Heart left ventricle (tissue), 16 donors: ENCODE measurements around the gene NUP62. TPM values are rescaled to one million over a fixed set of nuclear protein-coding genes. Genes with fewer than 3 reads are reported as not detected.

Source experiments
- ATAC-seq, 4 donors: fragments of 200-7000 bp; cut with Tn5 transposase; one replicate each; pipeline ENCODE4 v1.9.1; 2020 to 2022; ENCODE audit warnings: moderate library complexity in 4 of 4, mild to moderate bottlenecking in 3 of 4, moderate number of reproducible peaks in 1 of 4
- DNase-seq, 5 donors: peaks; one replicate each; pipeline ENCODE4 v3.0.0-alpha.2; 2020
- H3K27ac ChIP-seq, 12 donors: fragments of 200-600 bp; sonication (generic) in 4 of 12; one replicate each; pipeline versions ENCODE4 v1.5.0 to v1.8.0; 2016 to 2022; ENCODE audit warnings: mild to moderate bottlenecking in 2 of 12
- H3K27me3 ChIP-seq, 9 donors: fragments of 200-600 bp; sonication (generic) in 2 of 9; one replicate each; pipeline versions ENCODE4 v1.5.1 to v1.8.0; 2016 to 2022; ENCODE audit warnings: mild to moderate bottlenecking in 3 of 9
- H3K36me3 ChIP-seq, 9 donors: fragments of 200-600 bp; sonication (generic) in 2 of 9; one replicate each; pipeline versions ENCODE4 v1.5.0 to v1.8.0; 2018 to 2022; ENCODE audit warnings: mild to moderate bottlenecking in 2 of 9
- H3K4me1 ChIP-seq, 12 donors: fragments of 200-600 bp; sonication (generic) in 4 of 12; one replicate each; pipeline versions ENCODE4 v1.5.0 to v1.8.0; 2016 to 2022; ENCODE audit warnings: mild to moderate bottlenecking in 3 of 12
- H3K4me3 ChIP-seq, 12 donors: fragments of 200-600 bp; sonication (generic) in 4 of 12; one replicate each; pipeline versions ENCODE4 v1.5.0 to v1.8.0; 2017 to 2022; ENCODE audit warnings: mild to moderate bottlenecking in 9 of 12, moderate library complexity in 4 of 12
- H3K9me3 ChIP-seq, 12 donors: fragments of 200-600 bp; sonication (generic) in 4 of 12; one replicate each; pipeline versions ENCODE4 v1.5.0 to v1.8.0; 2016 to 2022; ENCODE audit warnings: mild to moderate bottlenecking in 1 of 12
- POLR2A ChIP-seq, 2 donors: fragments of 450-650 bp; IDR thresholded peaks; one replicate each; pipeline ENCODE4 v1.6.1; 2017; ENCODE audit warnings: antibody characterized with exemption in 2 of 2, mild to moderate bottlenecking in 2 of 2, moderate library complexity in 2 of 2
- WGBS, 4 donors: extraction: QIAGEN DNeasy Blood & Tissue Kit in 2 of 4; methylation state at CpG; one replicate each; pipeline versions ENCODE4 v1.1.5 to v1.1.7; 2013 to 2018; 5-methylcytosine and 5-hydroxymethylcytosine counted together
- intact Hi-C, 10 donors: fragments of 100-400 bp; cut with DNase I; formaldehyde crosslinking; loops; one replicate each; pipeline versions ENCODE4 v1.11.1 to v1.14.2; 2022
- polyA plus RNA-seq, 2 donors: library from polyadenylated mRNA; stranded (reverse); fragments of 200-250 nt; gene quantifications; one replicate each; pipeline ENCODE4 v1.2.3, GENCODE V29; 2013
- total RNA-seq, 9 donors: library from RNA; depleted of rRNA in 2 of 9; stranded (reverse); fragments of >200 nt in 2 of 9; fragmentation: NEBNext Ultra II Directional in 3 of 9; extraction: Animal tissue kit (Norgen Biotek cat#: 25700) in 3 of 9; gene quantifications; one replicate each; pipeline versions ENCODE4 v1.1.0 to v1.2.4, GENCODE V29; 2016 to 2023
- TF ChIP-seq, protein P1 (sequence below), 12 donors: fragments of 200-600 bp; sonication (generic) in 4 of 12; IDR thresholded peaks; one replicate each; pipeline versions ENCODE4 v1.5.0 to v1.8.0; 2018 to 2022; ENCODE audit warnings: antibody characterized with exemption in 12 of 12, mild to moderate bottlenecking in 5 of 12
- donor health status: ischemic (EF 13 %, LVEDD 7.1; RV severe dilation, severe dysfunction).
- donor health status: healthy with polysubstance abuse.
- donor health status: DM: no; HTN: yes; CAD: no.
- donor health status: DM: no; HTN: no; CAD: no.
- donor health status: ischemic (EF 25% LVEDD 6.9; RV normal size, moderate dysfunction).
- donor health status: ischemic (EF 25% LVEDD 5.7; RV mildly dilated, moderate dysfunction).
- donor health status: healthy.
- donor health status: DM: yes; HTN: yes; CAD: no.
- donor health status: ischemic (EF 35%, LVEDD 5.7; RV mildly dilated, moderate dysfunction).
- donor health status: nonischemic (EF 11% LVEDD 7.7; RV severe dilation, severe dysfunction).
- donor health status: DM: yes; HTN: yes; CAD: no.
- donor health status: PGD.
- donor health status: ischemic (EF 29% LVEDD 5.4; RV normal size, mild dysfunction).
- donor health status: nonischemic (EF 23%, LVEDD 6.1; RV moderate dilation, normal function).

Gene NUP62
- total and polyA plus RNA-seq, 11 donors: 14.0 to 61.9 (median 33.0) TPM

DNA sequence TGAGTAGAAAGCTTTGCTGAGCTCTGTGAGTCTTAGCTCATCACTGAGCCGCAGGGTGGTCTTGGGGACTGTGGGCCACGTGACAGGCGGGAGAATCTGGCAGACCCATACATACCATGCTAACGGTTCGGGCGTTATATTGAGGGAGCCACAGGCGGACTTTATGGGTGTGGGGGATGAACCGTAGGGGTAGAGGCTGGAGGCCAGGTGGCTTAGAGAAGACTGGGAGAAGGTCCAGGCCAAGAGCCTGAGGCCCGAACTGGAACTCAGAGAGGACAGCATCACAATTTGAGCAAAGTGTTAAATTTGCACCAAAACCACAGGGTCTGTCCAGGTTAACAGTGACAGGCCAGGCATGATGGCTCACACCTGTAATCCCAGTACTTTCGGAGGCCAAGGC lies 15.6 kb downstream of the NUP62 start:
- intact Hi-C loops: no loop called here
- 87 to 93% (median 92%) methylated on average over 10 of the region's 10 CpGs for WGBS, 4 donors
- Histone ChIP-seq H3K27me3 (no peaks in the 10 kb centered on the region), H3K27ac (no peak overlapping the region), H3K4me3 (no peak overlapping the region), H3K36me3 (peaks cover 0 to 73% (median 36%) of the 10 kb centered on the region in 9 donors), H3K9me3 (no peaks in the 10 kb centered on the region), H3K4me1 (peaks cover 0 to 52% (median 4%) of the 10 kb centered on the region in 12 donors)
- DNase-seq (no peak), ATAC-seq (no peak)
- TF ChIP-seq POLR2A (IDR thresholded peaks at IDR 0.05): no peak
- TF ChIP-seq, protein P1, sequence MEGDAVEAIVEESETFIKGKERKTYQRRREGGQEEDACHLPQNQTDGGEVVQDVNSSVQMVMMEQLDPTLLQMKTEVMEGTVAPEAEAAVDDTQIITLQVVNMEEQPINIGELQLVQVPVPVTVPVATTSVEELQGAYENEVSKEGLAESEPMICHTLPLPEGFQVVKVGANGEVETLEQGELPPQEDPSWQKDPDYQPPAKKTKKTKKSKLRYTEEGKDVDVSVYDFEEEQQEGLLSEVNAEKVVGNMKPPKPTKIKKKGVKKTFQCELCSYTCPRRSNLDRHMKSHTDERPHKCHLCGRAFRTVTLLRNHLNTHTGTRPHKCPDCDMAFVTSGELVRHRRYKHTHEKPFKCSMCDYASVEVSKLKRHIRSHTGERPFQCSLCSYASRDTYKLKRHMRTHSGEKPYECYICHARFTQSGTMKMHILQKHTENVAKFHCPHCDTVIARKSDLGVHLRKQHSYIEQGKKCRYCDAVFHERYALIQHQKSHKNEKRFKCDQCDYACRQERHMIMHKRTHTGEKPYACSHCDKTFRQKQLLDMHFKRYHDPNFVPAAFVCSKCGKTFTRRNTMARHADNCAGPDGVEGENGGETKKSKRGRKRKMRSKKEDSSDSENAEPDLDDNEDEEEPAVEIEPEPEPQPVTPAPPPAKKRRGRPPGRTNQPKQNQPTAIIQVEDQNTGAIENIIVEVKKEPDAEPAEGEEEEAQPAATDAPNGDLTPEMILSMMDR (IDR thresholded peaks at IDR 0.05): no peak

- Histone ChIP-seq H3K4me3 (no peak overlapping the region), H3K27ac (peak overlapping the region in 1 of 12 donors; percentile 49), H3K36me3 (peaks cover 0 to 74% (median 42%) of the 10 kb centered on the region in 9 donors), H3K4me1 (peaks cover 0 to 47% (median 4%) of the 10 kb centered on the region in 12 donors), H3K9me3 (no peaks in the 10 kb centered on the region), H3K27me3 (no peaks in the 10 kb centered on the region)
- intact Hi-C loops: no loop called here
- DNase-seq: peak in 1 of 5 donors; percentile 51
- 80 to 86% (median 83%) methylated on average over 21 of the region's 21 CpGs for WGBS, 4 donors
- ATAC-seq: no peak
- no peak for TF ChIP-seq POLR2A (IDR thresholded peaks at IDR 0.05)
- TF ChIP-seq, protein P1 (IDR thresholded peaks at IDR 0.05): no peak
Observed at GRCh38 chr19:49912965-49913685, 16.2 kb downstream of the NUP62 start.

- TF ChIP-seq, protein P1 (IDR thresholded peaks at IDR 0.05): no peak
- no peak for TF ChIP-seq POLR2A (IDR thresholded peaks at IDR 0.05)
- H3K36me3 ChIP-seq: peaks cover 0 to 76% (median 50%) of the 10 kb centered on the region in 9 donors
- 61 to 71% (median 65%) methylated on average over 9 of the region's 9 CpGs for WGBS, 4 donors
- peak overlapping the region in 3 of 12 donors; percentile 29 to 90 (median 38) for H3K27ac ChIP-seq
- H3K27me3 ChIP-seq: no peaks in the 10 kb centered on the region
- DNase-seq (peak in 1 of 5 donors; percentile 39), ATAC-seq (peak in 3 of 4 donors; percentile 24 to 62 (median 47))
- H3K4me1 ChIP-seq: peaks cover 0 to 37% (median 4%) of the 10 kb centered on the region in 12 donors
- intact Hi-C loops: no loop called here
- H3K9me3 ChIP-seq: no peaks in the 10 kb centered on the region
- no peak overlapping the region for H3K4me3 ChIP-seq
Observed at GRCh38 chr19:49911381-49912145, 17.7 kb downstream of the NUP62 start.

DNA sequence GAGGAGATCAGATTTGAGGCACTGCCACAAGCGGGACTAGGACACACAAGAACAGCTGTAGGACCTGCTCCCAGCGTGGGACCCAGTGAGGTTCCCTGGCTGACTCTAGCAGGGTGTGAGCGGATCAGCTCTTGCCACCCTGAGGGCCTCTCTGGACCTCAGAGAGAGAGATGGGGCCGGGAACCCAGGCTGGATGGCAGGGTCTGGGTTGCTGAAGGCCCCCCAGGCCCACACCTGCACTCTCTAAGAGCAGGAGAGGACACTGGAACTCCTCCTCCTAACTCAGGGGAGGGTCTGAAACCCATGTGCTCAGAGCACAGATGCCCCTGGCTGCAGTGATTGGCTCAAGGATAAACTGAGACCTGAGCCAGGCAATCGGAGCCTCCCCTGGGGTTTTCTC lies 19.1 kb downstream of the NUP62 start:
- DNase-seq (no peak), ATAC-seq (no peak)
- intact Hi-C loops: no loop called here
- Histone ChIP-seq H3K27me3 (no peaks in the 10 kb centered on the region), H3K9me3 (no peaks in the 10 kb centered on the region), H3K4me1 (peaks cover 0 to 37% (median 4%) of the 10 kb centered on the region in 12 donors), H3K27ac (peak overlapping the region in 1 of 12 donors; percentile 90), H3K36me3 (peaks cover 0 to 72% (median 45%) of the 10 kb centered on the region in 9 donors), H3K4me3 (no peak overlapping the region)
- TF ChIP-seq, protein P1 (IDR thresholded peaks at IDR 0.05): no peak
- no peak for TF ChIP-seq POLR2A (IDR thresholded peaks at IDR 0.05)
- 94 to 98% (median 96%) methylated on average over 5 of the region's 5 CpGs for WGBS, 4 donors
